Hematopoietic multipotent progenitor cell (in vitro differentiated cells): ENCODE measurements around the gene EPM2AIP1. TPM values are rescaled to one million over a fixed set of nuclear protein-coding genes. Genes with fewer than 3 reads are reported as not detected.
"Not testable (repeated sequence)": the region's sequence is repeated elsewhere in the genome, so short reads cannot be mapped to it uniquely, and the experiment has no call there.

ENCODE experiments used
- DNase-seq, 3 donors: peaks; one replicate each; pipeline ENCODE4 v3.0.0-alpha.2; 2011 to 2015; ENCODE audit warnings: low read depth in 2 of 3, low spot score in 2 of 3
- total RNA-seq: library from RNA; depleted of rRNA; stranded (reverse); fragments of >200 nt; gene quantifications from one replicate; pipeline ENCODE4 v1.2.3, GENCODE V29; 2012

Gene EPM2AIP1
- total RNA-seq, result 17.5 TPM

DNA sequence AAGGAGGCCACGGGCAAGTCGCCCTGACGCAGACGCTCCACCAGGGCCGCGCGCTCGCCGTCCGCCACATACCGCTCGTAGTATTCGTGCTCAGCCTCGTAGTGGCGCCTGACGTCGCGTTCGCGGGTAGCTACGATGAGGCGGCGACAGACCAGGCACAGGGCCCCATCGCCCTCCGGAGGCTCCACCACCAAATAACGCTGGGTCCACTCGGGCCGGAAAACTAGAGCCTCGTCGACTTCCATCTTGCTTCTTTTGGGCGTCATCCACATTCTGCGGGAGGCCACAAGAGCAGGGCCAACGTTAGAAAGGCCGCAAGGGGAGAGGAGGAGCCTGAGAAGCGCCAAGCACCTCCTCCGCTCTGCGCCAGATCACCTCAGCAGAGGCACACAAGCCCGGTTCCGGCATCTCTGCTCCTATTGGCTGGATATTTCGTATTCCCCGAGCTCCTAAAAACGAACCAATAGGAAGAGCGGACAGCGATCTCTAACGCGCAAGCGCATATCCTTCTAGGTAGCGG is at the start of gene EPM2AIP1:
Gene EPM2AIP1 (minus strand): TSS at position 326 of the 520 bp plus-strand sequence. CDS start 54 bp downstream, at position 272.
- DNase-seq, result no peak

DNA sequence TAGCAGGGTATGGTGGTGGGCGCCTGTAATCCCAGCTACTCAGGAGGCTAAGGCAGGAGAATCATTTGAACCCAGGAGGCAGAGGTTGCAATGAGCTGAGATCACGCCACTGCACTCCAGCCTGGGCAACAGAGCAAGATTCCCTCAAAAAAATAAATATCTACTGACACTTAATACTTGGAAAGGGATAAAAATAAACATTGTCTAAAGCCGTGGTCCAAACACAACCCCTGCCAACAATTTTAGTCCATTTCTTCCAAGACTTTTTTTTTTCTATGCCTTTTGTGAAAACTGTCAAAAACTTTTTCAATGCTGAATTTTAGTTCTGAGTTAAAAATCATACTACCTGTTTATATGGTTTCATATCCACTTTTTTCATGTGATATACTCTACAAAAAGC is 49.8 kb upstream of the EPM2AIP1 start:
- not testable (repeated sequence) for DNase-seq

DNA sequence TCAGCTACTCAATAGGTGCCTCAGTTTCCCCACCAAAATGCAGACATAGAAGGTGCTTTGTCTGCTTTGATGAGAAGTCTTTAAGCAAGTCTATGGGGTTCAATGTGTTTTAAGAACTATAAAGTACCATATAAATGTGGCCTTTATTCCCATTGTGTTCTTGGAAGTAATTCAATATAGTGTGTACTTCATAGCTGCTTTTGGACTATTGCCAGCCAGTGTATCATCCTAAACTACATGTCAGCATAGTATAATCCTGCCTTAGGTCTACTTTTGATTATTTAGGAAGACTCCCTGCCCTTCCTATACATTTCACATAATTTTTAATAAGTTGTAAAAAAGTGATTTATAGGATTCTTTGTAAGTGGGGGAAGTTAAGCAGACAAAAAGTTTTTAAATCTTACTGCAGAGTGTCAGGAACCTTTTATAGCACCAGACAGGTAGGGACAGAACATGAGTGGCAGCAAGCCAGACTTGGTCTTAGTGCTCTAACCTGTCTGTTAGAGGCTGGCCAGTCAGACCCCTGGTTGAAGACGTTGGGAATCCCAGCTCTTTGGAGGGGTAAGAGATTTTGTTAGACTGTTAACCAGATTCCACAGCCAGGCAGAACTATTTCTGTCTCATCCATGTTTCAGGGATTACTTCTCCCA is 48.7 kb upstream of the EPM2AIP1 start:
- no peak for DNase-seq

DNA sequence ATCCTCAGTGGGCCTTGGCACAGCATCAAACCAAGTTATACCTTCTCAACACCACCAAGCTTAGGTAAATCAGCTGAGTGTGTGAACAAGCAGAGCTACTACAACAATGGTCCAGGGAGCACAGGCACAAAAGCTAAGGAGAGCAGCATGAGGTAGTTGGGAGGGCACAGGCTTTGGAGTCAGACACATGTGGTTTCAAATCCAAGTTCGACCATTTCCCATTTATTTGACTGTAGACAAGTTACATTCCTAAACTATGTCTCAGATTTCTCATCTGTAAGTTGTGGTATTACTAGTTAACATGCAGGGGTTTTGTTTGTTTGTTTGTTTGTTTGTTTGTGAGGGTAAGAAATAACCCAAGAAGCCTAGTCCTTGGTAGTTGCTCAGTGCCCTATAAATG is 47.3 kb upstream of the EPM2AIP1 start:
- no peak for DNase-seq

DNA sequence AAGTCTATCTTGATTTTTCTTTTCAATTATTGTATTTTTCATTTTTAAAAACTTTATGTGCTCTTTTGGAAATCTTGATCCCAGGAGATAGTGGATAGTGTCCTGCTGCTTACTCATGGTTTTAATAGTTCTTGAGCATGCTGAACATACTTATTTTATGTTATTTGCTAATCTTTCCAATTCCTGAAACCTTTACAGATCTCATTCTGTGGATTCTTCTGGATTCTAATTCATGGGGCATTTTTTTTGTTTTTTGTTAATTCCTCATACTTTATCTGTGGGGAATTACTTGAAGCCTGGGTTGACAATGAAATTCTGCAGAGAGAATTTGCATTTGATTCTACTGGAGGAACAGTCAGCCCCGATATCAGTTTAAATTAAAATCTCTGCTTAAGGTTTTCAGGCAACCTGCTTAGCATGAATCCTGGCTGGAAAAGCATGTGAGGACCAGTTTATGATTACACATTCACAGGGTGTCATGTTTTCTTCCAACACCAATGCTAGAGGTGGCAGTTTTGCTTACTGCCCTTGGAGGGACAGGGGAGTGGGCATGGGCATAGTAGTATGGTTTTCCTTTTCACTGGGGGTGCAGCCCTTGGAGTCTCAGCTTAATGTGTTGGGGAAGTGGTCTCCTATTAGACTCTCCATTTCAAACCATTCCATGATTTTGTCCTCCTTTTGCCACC is 46.4 kb upstream of the EPM2AIP1 start:
- DNase-seq, result no peak

DNA sequence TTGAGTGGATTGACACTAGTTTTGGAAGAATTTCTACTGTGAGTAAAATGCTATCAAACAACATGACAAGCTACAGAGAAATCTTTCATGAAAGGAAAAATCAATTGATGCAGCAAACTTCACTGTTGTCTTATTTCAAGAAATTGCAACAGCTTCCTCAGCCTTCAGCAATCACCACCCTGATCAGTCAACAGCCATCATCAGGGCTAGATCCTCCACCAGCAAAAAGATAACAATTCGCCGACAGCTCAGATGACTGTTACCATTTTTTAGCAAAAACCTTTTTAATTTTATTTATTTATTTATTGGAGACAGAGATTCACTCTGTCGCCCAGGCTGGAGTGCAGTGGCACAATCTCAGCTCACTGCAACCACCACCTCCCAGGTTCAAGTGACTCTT is 44.4 kb upstream of the EPM2AIP1 start:
- DNase-seq, result no peak

DNA sequence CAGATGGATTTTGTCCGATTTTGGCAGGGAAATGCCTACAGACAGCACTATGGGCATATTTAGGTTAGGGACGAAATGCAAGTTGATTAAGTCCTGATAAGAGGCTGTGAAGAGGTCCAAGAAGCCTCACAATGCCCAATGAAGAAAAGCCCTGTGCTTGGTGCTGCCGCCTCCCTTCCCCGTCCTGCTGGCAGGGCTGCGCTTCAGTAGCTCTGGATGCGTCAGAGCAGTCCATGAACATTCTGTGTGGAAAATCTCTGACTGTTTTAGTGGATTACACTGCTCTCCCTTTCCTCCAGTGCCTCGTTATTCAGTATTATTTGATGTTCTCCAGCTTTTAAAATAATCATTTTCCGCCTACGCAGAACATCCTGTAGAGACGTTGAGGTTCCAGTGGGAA is 40.0 kb upstream of the EPM2AIP1 start:
- no peak for DNase-seq

DNA sequence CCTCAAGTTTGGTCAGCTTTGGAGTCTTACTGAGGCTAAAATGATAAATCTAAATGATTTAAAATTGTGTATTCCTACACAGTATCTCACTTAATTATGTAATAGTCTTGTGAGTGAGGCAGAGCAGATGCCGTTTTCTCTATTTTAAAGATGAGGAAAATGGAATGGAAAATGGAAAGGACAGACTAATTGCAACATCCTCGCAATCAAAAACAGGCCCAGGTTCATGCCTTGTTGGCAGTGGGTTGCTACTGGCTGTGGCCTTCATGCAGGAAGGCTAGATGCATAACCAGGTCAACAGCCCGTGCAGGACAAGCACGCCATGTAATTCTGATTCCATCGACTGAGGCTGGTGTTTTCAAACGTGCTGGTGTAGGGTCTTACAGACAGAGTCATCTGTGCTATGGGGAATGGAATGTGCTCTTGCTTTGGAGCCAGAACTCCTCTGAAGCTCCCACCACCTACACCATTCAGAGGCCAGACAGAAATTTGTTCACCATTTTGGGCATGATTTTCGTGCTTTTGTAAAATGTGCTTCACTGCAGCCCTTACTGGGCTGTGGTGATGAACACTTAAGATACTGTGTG is 38.3 kb upstream of the EPM2AIP1 start:
- no peak for DNase-seq

DNA sequence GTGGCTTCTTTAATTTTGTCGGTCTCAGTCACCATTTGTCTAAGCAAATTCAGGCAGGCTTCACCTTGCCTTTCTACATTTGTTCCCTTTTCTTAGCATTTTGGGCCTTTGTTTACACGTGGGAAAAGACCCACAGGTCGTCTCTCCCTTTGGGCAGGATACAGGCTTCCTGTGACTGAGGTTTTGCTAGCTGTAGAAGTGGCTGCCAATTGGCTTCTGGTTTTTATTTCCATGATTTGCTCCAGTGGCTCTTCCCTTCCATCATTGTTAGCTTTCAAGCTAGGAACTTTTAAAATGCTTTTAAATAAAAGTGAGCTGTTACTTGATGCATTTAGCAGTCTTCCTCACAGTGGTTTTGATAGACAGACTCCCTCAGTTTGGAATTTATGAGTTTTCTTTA is 37.7 kb upstream of the EPM2AIP1 start:
- no peak for DNase-seq

DNA sequence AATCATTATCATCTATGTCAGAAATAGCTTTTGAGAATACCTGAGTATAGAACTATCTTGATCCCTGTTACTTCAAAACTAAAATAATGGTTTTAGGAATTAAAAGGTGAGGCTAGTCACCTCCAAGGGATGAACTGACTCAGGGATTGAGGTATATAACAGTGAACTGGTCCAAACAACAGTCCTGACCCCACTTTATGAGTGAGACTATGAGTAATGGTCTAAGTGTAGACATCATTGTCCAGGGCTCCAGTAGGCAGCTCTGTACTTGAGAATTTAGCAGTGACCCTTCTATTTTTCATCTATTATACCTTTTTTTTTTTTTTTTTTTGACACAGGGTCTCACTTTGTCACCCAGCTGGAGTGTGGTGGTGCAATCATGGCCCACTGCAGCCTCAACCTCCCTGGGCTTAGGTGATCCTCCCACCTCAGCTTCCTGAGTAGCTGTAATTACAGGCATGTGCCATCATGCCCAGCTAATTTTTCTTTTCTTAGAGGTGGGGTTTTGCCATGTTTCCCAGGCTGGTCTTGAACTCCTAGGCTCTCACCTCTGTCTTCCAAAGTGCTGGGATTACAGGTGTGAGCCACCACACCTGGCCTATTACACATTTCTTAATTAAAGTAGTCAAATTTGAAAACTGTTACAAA is 36.7 kb upstream of the EPM2AIP1 start:
- DNase-seq, result no peak

DNA sequence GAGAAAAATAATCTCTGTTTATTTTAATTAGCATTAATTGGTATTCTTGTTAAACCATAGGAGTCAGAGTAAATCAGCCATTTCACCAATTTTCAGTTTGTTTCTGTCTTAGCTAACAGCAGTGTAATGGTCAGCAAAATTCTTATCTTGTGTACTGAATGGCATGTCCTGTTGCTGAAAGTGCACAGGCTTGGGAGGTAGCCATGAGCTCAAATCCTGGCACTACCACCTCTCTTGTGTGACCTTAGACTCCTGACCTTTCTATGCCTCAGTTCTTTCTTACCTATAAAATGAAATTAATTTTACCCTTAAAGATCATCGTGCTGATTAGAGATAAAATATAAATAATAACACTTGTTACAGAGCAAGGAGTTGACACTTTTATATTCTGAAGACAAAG is 36.2 kb upstream of the EPM2AIP1 start:
- no peak for DNase-seq

DNA sequence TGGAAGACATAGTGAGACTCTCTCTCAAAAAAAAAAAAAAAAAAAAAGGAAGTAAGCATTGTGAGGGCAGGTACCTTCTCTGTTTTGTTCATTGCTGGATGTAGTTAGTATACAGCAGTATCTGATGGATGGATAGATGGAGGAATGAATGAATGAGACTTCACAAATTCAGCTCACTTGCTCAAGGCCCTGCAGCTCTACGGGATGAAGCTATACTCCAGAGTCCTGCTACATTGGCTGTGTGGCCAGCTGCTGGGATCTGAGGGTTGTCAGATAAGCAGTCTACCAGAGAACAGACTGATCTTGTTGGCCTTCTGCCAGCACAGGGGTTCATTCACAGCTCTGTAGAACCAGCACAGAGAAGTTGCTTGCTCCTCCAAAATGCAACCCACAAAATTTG is 35.4 kb upstream of the EPM2AIP1 start:
- peak in 2 of 3 donors; percentile 11 to 17 for DNase-seq

DNA sequence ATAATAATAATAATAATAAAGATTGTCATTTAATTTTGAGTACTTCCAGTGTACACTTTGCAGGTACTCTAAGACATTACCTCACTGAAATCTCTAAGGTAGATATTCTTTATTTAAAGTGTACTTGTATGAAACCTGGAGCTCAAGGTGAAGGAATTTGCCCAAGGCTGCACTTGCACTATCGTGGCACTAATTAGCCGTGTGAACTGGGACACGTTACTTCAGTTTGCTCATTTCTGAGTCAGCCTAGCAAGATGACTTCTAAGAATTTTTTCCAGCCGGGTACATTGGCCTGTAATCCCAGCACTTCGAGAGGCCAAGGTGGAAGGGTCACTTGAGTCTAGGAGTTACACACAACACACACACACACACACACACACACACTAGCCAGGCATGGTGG is 33.9 kb upstream of the EPM2AIP1 start:
- DNase-seq, result no peak

DNA sequence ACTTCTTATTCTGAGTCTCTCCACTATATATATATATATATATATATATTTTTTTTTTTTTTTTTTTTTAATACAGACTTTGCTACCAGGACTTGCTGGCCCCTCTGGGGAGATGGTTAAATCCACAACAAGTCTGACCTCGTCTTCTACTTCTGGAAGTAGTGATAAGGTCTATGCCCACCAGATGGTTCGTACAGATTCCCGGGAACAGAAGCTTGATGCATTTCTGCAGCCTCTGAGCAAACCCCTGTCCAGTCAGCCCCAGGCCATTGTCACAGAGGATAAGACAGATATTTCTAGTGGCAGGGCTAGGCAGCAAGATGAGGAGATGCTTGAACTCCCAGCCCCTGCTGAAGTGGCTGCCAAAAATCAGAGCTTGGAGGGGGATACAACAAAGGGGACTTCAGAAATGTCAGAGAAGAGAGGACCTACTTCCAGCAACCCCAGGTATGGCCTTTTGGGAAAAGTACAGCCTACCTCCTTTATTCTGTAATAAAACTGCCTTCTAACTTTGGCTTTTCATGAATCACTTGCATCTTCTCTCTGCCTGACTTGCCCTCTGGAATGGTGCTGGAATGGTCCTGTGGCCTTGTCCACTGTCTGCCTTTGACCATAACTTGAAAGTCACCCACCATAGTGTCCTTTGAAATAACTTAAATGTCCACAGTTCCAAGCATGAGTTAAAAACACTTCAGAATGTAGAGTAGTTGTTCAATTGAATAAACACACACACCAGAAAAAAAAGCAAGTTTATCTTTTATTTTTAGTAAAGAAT is 32.8 kb upstream of the EPM2AIP1 start:
- no peak for DNase-seq

DNA sequence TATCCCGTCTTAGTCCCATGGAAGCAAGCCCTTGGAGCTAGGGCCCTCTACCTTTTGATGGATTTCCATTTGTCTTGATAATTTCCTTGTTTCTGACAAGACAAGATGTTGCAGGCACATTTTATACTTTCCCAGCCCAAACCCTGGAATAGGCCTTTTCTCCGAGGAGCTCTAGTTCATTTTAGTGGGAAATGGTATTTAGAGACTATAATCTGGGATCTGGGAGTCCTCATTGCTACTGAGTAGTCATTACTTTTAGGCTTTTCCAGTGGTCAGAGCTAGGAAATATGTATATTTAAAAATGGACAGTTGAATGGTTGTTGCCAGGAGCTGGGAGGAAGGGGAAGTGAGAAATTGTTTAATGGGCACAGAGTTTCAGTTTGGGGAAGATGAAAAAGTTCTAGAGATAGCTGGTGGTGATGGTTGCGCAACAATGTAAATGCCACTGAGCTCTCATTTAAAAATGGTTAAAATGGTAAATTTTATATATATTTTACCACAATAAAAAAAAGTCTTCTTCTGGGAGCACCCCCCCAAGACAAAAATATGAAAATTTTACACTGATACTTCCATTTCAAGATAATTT is 32.0 kb upstream of the EPM2AIP1 start:
- DNase-seq, result no peak

DNA sequence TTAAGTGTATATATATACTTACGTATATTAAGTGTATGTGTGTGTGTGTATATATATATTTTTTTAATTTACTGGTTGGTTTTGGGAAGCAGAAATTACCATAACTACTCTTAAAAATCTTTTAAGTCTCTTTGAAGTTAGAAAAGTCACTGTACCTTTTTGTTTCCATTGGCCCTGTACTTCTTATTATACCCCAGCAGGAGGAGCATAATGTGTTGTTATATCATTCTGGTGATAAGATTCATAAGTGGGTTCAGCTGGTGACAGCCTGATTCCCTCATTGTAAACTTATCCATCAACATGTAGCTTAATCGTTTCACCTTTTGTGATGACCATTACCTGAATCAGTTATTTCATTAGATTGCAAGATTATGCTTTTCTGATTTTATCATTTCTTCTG is 31.2 kb upstream of the EPM2AIP1 start:
- peak in 2 of 3 donors; percentile 5 to 31 for DNase-seq

DNA sequence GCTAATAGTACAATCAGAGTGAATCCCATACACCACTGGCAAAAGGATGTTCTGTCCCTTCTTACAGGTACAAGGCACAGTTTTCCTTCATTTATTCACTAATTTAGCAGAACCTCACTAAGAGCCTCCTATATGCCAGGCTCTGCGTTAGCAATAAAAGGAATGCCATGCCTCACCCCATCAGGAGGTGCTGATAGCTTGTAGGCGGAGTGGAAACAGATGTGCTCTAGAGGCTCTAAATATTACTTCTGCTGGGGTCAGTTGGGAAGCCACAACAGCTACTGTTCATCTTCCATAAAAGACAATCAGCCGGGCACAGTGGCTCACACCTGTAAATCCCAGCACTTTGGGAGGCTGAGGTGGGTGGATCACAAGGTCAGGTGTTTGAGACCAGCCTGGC is 24.8 kb upstream of the EPM2AIP1 start:
- DNase-seq, result no peak

DNA sequence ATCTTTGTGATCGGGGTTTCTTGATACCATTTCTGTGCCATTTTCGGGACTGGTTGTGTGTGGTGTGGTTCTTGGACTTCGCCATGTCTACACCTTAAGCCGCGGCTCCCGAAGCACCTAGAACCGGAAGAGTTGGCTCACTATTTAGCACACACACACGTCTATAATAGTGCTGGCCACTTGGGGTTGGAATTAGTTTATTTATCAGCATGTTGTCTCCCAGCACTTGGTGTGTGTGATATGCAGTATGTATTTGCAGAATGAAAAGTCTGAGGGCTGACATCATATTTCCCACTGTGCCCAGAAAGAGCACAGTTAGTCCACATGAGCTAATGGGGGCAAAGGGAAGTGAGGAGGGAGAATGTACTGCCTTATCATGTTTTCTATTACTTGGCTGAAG is 24.0 kb upstream of the EPM2AIP1 start:
- no peak for DNase-seq

DNA sequence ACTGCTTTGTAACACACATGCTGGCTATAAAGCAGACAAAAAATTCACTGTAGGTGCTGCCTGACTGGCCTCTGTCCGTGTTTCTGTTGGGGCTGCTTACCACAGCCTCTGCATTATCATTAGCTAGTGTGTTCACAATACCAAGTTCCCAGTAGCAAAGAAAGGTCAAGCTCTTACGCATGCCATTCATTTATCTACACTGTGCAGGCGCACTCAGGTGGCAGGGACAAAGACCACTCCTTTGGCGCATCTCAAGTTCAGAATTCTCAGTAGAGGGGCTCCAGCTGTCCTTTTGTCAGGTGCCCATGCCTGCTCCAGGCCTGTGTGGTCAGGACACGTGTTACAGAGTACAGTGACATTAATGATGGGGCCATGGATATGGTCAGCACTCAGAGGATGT is 22.7 kb upstream of the EPM2AIP1 start:
- no peak for DNase-seq

DNA sequence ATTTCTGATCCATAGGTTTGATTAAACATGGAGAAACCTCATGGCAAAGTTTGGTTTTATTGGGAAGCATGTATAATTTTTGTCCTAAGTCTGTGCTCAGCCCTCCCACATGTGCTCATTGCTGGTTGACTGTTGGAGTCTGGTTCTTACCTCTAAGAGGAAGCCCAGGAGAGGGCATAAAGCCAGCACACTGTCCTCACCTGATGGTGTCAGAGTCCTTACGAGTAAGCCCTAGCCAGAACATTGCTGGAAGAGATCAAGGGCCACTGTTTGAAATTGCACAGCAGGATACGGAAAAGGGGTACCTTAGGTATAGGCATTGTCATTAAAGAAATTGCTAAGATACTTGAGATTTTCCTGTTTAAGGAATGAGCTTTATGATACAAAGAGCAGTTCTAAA is 21.7 kb upstream of the EPM2AIP1 start:
- DNase-seq, result no peak
